ENCODE data around the gene NF2.

DNA sequence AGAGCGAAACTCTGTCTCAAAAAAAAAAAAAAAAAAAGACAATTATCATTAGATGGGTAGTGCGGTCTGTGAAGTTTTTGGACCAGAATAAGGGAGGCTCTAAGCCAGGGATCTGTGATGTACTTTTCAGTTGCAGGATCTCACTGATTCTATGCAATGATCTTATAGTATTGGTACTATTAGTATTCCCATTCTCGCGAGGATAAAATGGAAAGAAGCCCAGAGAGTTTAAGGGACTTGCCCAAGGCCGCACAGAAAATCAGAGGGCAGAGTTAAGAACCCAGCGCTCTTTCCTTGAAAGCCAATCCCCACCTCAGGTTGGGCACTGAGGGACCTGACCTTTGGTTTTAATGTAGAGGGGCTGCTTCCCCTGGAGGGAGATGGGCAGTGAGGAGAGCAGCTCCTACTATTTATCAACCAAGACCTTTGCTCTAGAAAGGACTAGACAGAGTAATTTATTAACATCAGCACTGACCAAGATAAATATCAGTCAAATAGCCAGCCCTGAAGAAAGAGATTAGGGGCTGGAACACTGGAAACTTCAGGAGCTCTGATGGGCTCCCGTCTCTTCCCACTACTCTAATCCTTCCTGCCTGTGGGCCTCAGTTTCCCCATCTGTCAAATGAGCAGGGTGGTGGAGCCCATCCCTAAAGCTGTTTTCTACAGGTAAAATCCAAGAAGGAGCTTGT is 28.5 kb upstream of the NF2 start:
- TF ChIP-seq CTCF (IDR thresholded peaks at IDR 0.05) (no peak), POLR2A (IDR thresholded peaks at IDR 0.05) (no peak)

Measured in testis (tissue), 2 donors.